GM12872 (cell line): ENCODE results near the gene NR3C2.

Experiments
- TF ChIP-seq, protein P1 (sequence below): IDR thresholded peaks from 3 replicates; pipeline ENCODE4 v1.5.1; 2011; ENCODE audit warnings: low read depth, mild to moderate bottlenecking, low read length, moderate library complexity; ENCODE audit not compliant: insufficient read depth

The NR3C2 gene

DNA sequence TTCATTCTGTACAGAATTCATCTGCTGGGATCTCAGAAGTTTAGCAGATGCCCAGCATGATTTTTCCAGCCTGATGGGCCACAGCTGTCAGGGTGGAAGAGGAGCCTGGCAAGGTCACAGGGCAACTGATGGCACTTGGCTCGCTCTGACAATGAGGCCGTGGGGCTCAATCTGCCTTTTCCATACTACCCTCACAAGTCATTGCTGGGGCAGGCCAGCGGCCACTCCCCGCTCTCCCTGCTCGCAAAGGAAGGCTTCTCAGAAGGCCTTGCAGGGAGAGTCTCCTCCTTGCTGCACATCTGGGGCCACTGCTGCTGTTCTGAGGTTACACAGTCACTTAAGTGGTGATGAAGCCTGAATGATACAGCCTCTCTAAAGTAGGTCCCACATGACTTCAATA lies 349.1 kb downstream of the NR3C2 start:
- TF ChIP-seq, protein P1, sequence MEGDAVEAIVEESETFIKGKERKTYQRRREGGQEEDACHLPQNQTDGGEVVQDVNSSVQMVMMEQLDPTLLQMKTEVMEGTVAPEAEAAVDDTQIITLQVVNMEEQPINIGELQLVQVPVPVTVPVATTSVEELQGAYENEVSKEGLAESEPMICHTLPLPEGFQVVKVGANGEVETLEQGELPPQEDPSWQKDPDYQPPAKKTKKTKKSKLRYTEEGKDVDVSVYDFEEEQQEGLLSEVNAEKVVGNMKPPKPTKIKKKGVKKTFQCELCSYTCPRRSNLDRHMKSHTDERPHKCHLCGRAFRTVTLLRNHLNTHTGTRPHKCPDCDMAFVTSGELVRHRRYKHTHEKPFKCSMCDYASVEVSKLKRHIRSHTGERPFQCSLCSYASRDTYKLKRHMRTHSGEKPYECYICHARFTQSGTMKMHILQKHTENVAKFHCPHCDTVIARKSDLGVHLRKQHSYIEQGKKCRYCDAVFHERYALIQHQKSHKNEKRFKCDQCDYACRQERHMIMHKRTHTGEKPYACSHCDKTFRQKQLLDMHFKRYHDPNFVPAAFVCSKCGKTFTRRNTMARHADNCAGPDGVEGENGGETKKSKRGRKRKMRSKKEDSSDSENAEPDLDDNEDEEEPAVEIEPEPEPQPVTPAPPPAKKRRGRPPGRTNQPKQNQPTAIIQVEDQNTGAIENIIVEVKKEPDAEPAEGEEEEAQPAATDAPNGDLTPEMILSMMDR, result no peak

DNA sequence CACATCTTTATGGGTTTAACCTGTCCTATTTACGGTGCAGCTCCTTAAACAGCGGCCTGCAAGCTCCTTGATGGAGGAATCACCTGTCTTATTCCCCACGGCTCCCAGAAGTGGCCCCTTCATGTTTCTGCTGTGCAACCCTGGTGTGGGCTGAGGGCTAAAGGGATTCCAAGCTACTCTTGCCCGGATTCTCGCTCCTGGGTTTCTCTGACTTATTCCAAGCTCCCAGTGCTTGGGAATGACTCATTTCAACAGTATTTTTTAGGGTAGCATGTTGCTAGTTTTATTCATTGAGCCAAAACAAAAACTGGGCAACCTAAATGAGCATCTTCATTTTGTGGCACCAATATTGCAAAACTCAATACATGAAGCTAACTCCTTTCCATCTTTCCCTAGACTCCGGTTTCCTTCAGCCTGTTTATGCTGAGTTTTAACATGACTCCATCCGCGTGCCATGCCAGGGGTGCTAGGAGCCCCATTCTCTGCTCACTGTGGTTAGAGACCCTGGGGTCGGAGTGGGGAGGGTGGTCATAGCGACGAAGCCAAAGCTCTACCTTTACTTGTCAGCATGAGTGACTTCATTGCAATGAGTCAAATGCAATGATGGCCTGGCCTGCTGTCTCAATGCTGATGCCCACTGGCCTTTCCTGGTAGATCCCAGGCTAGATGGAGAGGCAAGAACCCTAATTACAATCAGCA lies 349.7 kb downstream of the NR3C2 start:
- TF ChIP-seq, protein P1, result no peak

DNA sequence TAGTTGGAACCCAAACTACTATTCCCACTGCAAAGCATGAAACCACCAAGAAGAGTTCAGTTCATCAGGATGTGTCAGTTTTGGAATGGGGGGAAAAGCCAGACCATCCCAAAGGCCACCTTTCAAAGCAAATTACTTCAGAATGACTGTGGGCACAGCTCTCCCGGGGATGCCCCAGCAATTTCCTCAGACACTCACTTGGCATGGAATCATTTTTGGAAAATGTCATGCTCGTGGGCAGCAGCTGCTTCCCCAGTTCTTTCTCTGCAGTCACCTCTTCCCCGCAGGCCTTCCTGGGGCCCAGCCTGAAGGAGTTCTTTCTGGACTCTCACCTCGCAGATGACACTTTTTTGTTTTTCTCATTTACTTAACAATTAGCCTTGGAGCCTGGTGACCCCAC lies 350.3 kb downstream of the NR3C2 start:
- TF ChIP-seq, protein P1, result no peak

DNA sequence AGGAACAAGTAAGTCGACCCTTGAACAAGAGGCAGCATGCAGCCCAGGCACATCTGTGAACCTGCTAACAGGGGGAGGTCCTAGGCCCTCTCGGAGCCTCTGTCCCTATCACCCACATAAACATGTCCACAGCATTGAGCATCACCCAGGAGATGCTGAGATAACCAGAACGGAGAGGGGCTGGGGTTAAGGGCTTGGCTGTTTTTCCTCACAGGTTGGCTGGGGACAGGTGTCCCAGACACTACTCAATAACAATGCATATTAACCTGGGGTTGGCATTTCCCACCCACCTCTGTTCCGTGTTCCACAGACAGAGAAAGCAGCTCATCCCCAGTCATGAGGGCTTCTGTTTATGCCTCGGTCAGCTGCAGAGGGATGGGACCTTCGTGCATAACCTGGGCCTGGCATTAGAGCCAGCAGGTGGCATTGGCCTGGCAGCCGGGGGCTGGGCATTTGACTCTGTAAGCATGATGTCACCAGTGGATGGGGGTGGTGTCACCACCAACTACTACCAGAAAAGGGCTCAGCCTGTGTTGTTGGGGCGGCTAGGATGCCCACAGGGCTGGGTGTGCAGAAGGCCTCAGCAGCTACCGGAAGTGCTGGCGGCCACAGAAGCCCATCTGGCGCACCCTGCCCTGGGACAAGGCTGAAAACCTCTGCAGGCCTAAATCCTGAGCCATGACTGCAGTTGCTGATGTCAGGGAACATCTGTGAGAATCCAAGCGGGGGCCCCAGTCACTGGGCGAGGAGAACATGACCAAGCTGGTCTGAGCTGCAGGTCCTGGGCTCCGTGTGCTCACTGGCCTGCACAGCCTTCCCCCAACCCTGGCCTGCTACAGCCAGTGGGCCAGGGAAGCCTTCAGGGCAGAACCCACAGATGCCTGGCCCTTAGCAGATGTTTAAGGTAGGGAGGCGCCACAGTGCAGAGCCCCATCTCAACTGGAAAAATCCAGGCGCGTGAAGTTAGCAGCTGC lies 351.4 kb downstream of the NR3C2 start:
- TF ChIP-seq, protein P1, result no peak

DNA sequence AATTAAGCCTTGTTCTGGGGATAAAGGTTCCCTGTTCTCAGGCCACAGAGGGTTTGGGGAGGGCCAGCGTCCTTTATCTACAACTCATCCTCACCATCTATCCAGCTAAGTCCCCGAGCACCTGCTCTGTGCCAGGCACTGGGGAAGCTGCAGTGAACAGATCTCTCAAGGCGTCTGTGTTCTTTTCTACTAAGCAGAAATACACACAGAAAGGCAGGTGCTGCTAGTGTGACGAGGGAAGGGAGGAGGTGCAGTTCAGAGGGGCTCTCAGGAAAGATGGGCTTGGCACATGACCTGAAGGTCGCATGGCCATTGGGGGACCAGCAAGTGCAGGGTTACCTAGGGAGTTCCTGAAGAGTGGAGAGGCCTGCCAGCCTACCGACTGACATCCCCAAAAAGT lies 352.2 kb downstream of the NR3C2 start:
- TF ChIP-seq, protein P1, result no peak

DNA sequence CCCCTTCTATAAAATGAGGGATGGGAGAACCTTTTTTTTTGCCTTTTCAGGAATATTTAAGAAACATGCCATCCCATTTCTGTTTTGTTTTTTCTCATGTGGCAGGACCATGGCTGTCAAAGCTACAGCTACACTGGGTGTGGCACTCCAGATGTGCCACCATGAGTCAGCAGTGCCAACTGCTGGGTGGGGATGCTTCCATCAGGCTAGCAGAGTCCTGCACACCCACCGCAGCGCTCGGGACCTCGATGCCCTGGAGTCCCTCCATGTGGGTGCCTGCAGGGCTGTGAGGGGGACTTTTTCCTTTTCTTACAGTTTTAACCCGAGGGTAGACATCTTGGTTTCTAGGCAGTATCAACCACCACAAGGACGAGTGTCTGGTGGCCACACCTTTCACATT lies 352.6 kb downstream of the NR3C2 start:
- TF ChIP-seq, protein P1, result no peak

DNA sequence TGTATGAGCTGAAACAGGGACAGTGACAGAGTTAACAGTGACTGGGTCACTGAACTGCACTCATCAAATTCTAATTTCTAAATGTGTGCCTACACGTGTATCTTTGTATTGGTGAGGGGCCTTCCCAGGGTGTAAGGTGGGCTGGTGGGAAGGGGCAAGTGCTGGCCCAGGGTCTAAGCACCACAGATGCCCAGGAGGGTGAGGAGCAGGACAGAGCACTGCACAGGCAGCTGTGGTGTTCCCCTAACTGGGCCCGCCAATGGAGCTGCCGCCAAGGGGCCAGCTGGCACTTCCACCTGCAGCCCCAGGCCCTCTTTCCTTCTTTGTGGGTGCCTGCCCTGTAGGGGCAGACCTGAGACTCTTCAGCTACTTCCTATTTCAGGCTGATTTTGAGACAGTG lies 360.5 kb downstream of the NR3C2 start:
- TF ChIP-seq, protein P1, result no peak
